ENCODE results near the gene PARP6.

Gene PARP6

GRCh38 chr15:72199721-72200212, 72.6 kb downstream of the PARP6 start:
- DNase-seq (ENCODE audit: low spot score), result peak; percentile 92

- no peak for DNase-seq (ENCODE audit: low spot score)
Observed at GRCh38 chr15:72199205-72199515, 73.2 kb downstream of the PARP6 start.

- no peak for DNase-seq (ENCODE audit: low spot score)
Observed at GRCh38 chr15:72198356-72199204, 73.8 kb downstream of the PARP6 start.

GRCh38 chr15:72197460-72198355, 74.6 kb downstream of the PARP6 start, which contains the start of gene GRAMD2A:
GRAMD2A (minus strand) TSS chr15:72197787.
- no peak for DNase-seq (ENCODE audit: low spot score)

- DNase-seq (ENCODE audit: low spot score), result no peak
Observed at GRCh38 chr15:72197041-72197459, 75.3 kb downstream of the PARP6 start.

GRCh38 chr15:72196409-72197040, 75.8 kb downstream of the PARP6 start:
- no peak for DNase-seq (ENCODE audit: low spot score)

- DNase-seq (ENCODE audit: low spot score), result no peak
Observed at GRCh38 chr15:72195101-72195511, 77.2 kb downstream of the PARP6 start.

- no peak for DNase-seq (ENCODE audit: low spot score)
Observed at GRCh38 chr15:72193836-72194396, 78.4 kb downstream of the PARP6 start.

GRCh38 chr15:72192416-72192815, 79.9 kb downstream of the PARP6 start:
- DNase-seq (ENCODE audit: low spot score), result no peak
